Measurements from ENCODE around the gene WNT9A.

- TF ChIP-seq POLR2AphosphoS5 (IDR thresholded peaks at IDR 0.05; ENCODE audit: low read depth, low read length) (no peak), SIN3A (IDR thresholded peaks at IDR 0.05; ENCODE audit: borderline replicate concordance, insufficient read depth, low read length) (no peak), FOXP2 (optimal IDR thresholded peaks at IDR 0.05; ENCODE audit: borderline replicate concordance, extremely low read depth, extremely low read length, insufficient read depth) (no peak), TAF1 (IDR thresholded peaks at IDR 0.05; ENCODE audit: borderline replicate concordance, insufficient read depth, low read length) (no peak)
These were observed 401 bp downstream of the WNT9A start for GRCh38 chr1:227947386-227947675.

Data from PFSK-1 (cell line).